ENCODE results near the gene IDH3G.

The IDH3G gene

GRCh38 chrX:153804621-153805020, 10.4 kb upstream of the IDH3G start:
- TF ChIP-seq CTCF (IDR thresholded peaks at IDR 0.05; ENCODE audit: low read depth, low read length, poor library complexity, severe bottlenecking) (no peak), EZH2phosphoT487 (IDR thresholded peaks at IDR 0.05; ENCODE audit: borderline replicate concordance, low read length) (no peak)
- Histone ChIP-seq H4K20me1 (ENCODE audit: control insufficient read depth, insufficient read depth, low read depth, low read length) (no peaks in the 10 kb centered on the region), H3K9me2 (replicated peaks; ENCODE audit: control insufficient read depth, low read length) (no peaks in the 10 kb centered on the region), H3K36me3 (ENCODE audit: control insufficient read depth, low read length) (no peaks in the 10 kb centered on the region), H3K4me1 (ENCODE audit: control insufficient read depth, low read length) (no peaks in the 10 kb centered on the region), H3K27ac (ENCODE audit: low read depth, low read length) (no peak overlapping the region), H3K4me2 (ENCODE audit: low read length) (no peak overlapping the region), H3K79me2 (ENCODE audit: control insufficient read depth, low read length) (no peaks in the 10 kb centered on the region), H3K4me3 (ENCODE audit: low read length) (no peak overlapping the region), H3K27me3 (ENCODE audit: control insufficient read depth, low read length) (no peaks in the 10 kb centered on the region), H3K9me3 (ENCODE audit: control insufficient read depth, insufficient read depth, low read length) (no peaks in the 10 kb centered on the region), H3F3A (ENCODE audit: control insufficient read depth, insufficient read depth) (no peaks in the 10 kb centered on the region)

GRCh38 chrX:153804100-153804595, 10.0 kb upstream of the IDH3G start:
- H3K4me3 ChIP-seq (ENCODE audit: low read length), result no peak overlapping the region
- H3K4me1 ChIP-seq (ENCODE audit: control insufficient read depth, low read length), result no peaks in the 10 kb centered on the region
- H3K79me2 ChIP-seq (ENCODE audit: control insufficient read depth, low read length), result no peaks in the 10 kb centered on the region
- H3K27me3 ChIP-seq (ENCODE audit: control insufficient read depth, low read length), result no peaks in the 10 kb centered on the region
- H3K27ac ChIP-seq (ENCODE audit: low read depth, low read length), result no peak overlapping the region
- no peak overlapping the region for H3K4me2 ChIP-seq (ENCODE audit: low read length)
- H4K20me1 ChIP-seq (ENCODE audit: control insufficient read depth, insufficient read depth, low read depth, low read length), result no peaks in the 10 kb centered on the region
- H3K9me3 ChIP-seq (ENCODE audit: control insufficient read depth, insufficient read depth, low read length), result no peaks in the 10 kb centered on the region
- TF ChIP-seq EZH2phosphoT487 (IDR thresholded peaks at IDR 0.05; ENCODE audit: borderline replicate concordance, low read length) (no peak), CTCF (IDR thresholded peaks at IDR 0.05; ENCODE audit: low read depth, low read length, poor library complexity, severe bottlenecking) (no peak)
- H3K36me3 ChIP-seq (ENCODE audit: control insufficient read depth, low read length), result no peaks in the 10 kb centered on the region
- H3F3A ChIP-seq (ENCODE audit: control insufficient read depth, insufficient read depth), result no peaks in the 10 kb centered on the region
- H3K9me2 ChIP-seq (replicated peaks; ENCODE audit: control insufficient read depth, low read length), result no peaks in the 10 kb centered on the region

GRCh38 chrX:153803211-153804099, 9.3 kb upstream of the IDH3G start:
- no peak overlapping the region for H3K27ac ChIP-seq (ENCODE audit: low read depth, low read length)
- H3K36me3 ChIP-seq (ENCODE audit: control insufficient read depth, low read length), result no peaks in the 10 kb centered on the region; the same call in 1 of the 2 replicates
- no peaks in the 10 kb centered on the region for H3K79me2 ChIP-seq (ENCODE audit: control insufficient read depth, low read length)
- no peaks in the 10 kb centered on the region for H3K27me3 ChIP-seq (ENCODE audit: control insufficient read depth, low read length)
- TF ChIP-seq EZH2phosphoT487 (IDR thresholded peaks at IDR 0.05; ENCODE audit: borderline replicate concordance, low read length), result no peak
- TF ChIP-seq CTCF (IDR thresholded peaks at IDR 0.05; ENCODE audit: low read depth, low read length, poor library complexity, severe bottlenecking), result no peak
- H3K9me3 ChIP-seq (ENCODE audit: control insufficient read depth, insufficient read depth, low read length), result no peaks in the 10 kb centered on the region
- H3K4me1 ChIP-seq (ENCODE audit: control insufficient read depth, low read length), result no peaks in the 10 kb centered on the region
- H4K20me1 ChIP-seq (ENCODE audit: control insufficient read depth, insufficient read depth, low read depth, low read length), result no peaks in the 10 kb centered on the region
- no peaks in the 10 kb centered on the region for H3F3A ChIP-seq (ENCODE audit: control insufficient read depth, insufficient read depth)
- H3K4me3 ChIP-seq (ENCODE audit: low read length), result no peak overlapping the region
- H3K9me2 ChIP-seq (replicated peaks; ENCODE audit: control insufficient read depth, low read length), result no peaks in the 10 kb centered on the region
- H3K4me2 ChIP-seq (ENCODE audit: low read length), result no peak overlapping the region

All from DOHH2 (cell line).